Aorta (tissue), 5 donors: ENCODE results near the gene LRRC9. TPM values are rescaled to one million over a fixed set of nuclear protein-coding genes. Genes with fewer than 3 reads are reported as not detected.
A peak's percentile ranks its signal among the peaks of the same experiment; 100 is the strongest.

Source experiments
- ATAC-seq: fragments of 200-7000 bp; cut with Tn5 transposase; one replicate; pipeline ENCODE4 v1.9.1; 2022; ENCODE audit warnings: moderate library complexity; ENCODE audit not compliant: low FRiP score
- DNase-seq, 2 donors: peaks; one replicate each; pipeline ENCODE4 v3.0.0-alpha.2; 2020
- H3K27ac ChIP-seq, 2 donors: one replicate each; pipeline ENCODE4 v1.5.1; 2013; ENCODE audit warnings: low read length in 2 of 2, mild to moderate bottlenecking in 2 of 2, moderate library complexity in 2 of 2, control low read depth in 1 of 2, inconsistent platforms in 1 of 2, low read depth in 1 of 2
- H3K27me3 ChIP-seq, 2 donors: one replicate each; pipeline ENCODE4 v1.6.1; 2013; ENCODE audit warnings: control low read depth in 1 of 2, low read length in 1 of 2, mild to moderate bottlenecking in 1 of 2, moderate library complexity in 1 of 2; ENCODE audit not compliant: insufficient read depth in 2 of 2, control insufficient read depth in 1 of 2
- H3K36me3 ChIP-seq, 2 donors: one replicate each; pipeline ENCODE4 v1.6.1; 2013; ENCODE audit warnings: control low read depth in 1 of 2, low read length in 1 of 2, mild to moderate bottlenecking in 1 of 2; ENCODE audit not compliant: insufficient read depth in 2 of 2, control insufficient read depth in 1 of 2
- H3K4me1 ChIP-seq, 2 donors: one replicate each; pipeline ENCODE4 v1.6.1; 2013; ENCODE audit warnings: low read length in 2 of 2, control low read depth in 1 of 2, mild to moderate bottlenecking in 1 of 2, moderate library complexity in 1 of 2; ENCODE audit not compliant: insufficient read depth in 2 of 2, control insufficient read depth in 1 of 2
- H3K4me3 ChIP-seq, 2 donors: one replicate each; pipeline ENCODE4 v1.5.1; 2013; ENCODE audit warnings: low read length in 2 of 2, control low read depth in 1 of 2, mild to moderate bottlenecking in 1 of 2
- H3K9me3 ChIP-seq: one replicate; pipeline ENCODE4 v1.6.1; 2013; ENCODE audit warnings: mild to moderate bottlenecking, low read length; ENCODE audit not compliant: control insufficient read depth
- WGBS, 2 donors: extraction: QIAGEN DNeasy Blood & Tissue Kit; methylation state at CpG; one replicate each; pipeline ENCODE4 v1.1.7; 2013; 5-methylcytosine and 5-hydroxymethylcytosine counted together
- intact Hi-C, 2 donors: fragments of 100-400 bp; cut with DNase I; formaldehyde crosslinking; loops; one replicate each; pipeline versions ENCODE4 v1.14.2 to v1.15.0; 2022
- polyA plus RNA-seq, 2 donors: library from polyadenylated mRNA; stranded (reverse); fragments of 200-250 nt; gene quantifications; one replicate each; pipeline ENCODE4 v1.2.3, GENCODE V29; 2013
- total RNA-seq, 2 donors: library from RNA; stranded (reverse); fragmentation: NEBNext Ultra II Directional; extraction: Animal tissue kit (Norgen Biotek cat#: 25700); gene quantifications; one replicate each; pipeline ENCODE4 v1.2.1, GENCODE V29; 2021
- donor health status: healthy with polysubstance abuse.
- donor health status: Bipolar disorder and iron deficiency.
- donor health status: DM: no; HTN: no; CAD: no.
- donor health status: DM: no; HTN: no; CAD: no.
- donor health status: DM: yes; HTN: yes; CAD: no.

LRRC9 gene
- total and polyA plus RNA-seq, 4 donors, result not detected

DNA sequence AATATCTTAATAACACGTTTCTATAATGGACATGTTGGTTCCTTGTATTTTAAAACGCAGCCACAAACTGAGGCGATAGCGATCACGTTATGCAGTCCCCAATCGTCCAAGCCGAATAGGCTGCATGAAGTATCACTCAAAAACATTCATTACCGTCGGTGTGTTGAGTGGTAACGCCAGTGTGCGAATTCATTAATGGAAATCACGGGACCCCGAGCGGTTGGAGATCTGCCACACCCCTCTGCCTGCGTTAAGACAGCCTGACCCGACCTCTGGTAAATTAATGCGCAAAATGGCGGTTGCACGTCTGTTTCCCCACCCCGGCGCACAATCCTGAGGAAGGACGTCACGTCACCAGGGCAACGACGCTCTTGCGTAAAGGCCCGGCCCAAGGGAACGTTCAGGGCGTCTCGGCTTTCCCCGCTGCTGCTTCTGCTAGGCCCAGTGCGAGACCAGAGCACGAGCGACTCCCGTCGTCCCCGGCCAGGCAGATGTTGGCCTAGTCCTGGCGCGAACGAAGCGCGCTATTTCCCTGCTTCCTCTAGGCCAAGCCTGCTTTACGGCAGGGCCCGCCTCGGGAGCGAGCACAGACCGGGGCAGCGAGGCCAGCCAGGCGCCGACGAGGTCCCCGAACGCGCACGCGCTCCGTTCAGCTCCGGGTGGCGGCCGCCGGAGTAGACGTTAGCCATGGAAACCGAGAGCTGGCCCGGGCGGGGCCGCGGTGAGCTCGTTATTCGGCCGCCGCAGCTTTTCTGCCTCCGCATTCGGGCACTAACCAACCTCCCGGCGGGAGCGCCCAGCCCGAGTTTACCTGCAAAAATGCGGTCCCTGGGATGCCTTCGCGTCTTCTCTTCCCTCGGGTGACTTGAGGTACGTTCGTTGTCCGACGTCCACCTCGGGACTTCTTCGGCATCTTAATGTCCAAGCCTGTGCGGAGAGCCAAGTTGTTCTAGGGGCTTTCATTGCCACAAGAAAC lies 171.9 kb downstream of the LRRC9 start, which contains the start of gene PCNX4:
TSS of gene PCNX4 (plus strand) at position 374 of the 976 bp plus-strand sequence. CDS start 15,716 bp downstream, outside the sequence.
- intact Hi-C loops, result loop anchor here (1.0 to 5.0 kb wide), 3 partner anchors 73 to 157 kb away; partner anchors contain the start of genes DHRS7 (in 2 of the 2) and PPM1A (in 1 of the 2)
- ATAC-seq (peak; percentile 100), DNase-seq (peak; percentile 97 to 98)
- H3K27ac ChIP-seq, result peak within 1 kb of the TSS; percentile 6 to 49
- H3K36me3 ChIP-seq, result no peaks in the 10 kb centered on the region
- no peaks in the 10 kb centered on the region for H3K4me1 ChIP-seq
- no peaks in the 10 kb centered on the region for H3K27me3 ChIP-seq
- no peaks in the 10 kb centered on the region for H3K9me3 ChIP-seq
- 0 to 1% methylated on average over 88 of the region's 88 CpGs for WGBS, 2 donors
- peak within 1 kb of the TSS; percentile 46 to 92 for H3K4me3 ChIP-seq

DNA sequence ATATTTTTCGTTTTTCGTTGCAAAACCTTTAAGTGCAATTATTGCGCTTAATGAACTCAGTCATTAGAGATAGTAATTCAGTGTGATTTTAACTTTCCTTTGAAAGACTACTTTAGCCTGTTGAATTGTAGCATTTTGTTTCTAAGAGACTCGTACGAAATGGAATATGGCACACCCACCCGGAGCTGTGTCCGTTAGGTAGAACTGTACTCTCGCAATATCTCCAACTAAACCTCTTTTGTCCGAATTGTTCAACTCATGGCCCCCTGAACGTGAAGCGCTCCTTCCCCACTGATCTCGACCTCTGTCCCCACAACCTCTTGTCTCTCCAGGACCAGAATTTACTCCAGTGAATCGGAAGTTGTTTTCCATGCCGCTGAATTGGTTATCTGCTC lies 172.6 kb downstream of the LRRC9 start:
- DNase-seq (no peak), ATAC-seq (peak; percentile 38)
- no peaks in the 10 kb centered on the region for H3K4me1 ChIP-seq
- peak overlapping the region; percentile 6 to 31 for H3K27ac ChIP-seq
- no peaks in the 10 kb centered on the region for H3K9me3 ChIP-seq
- WGBS, 2 donors, result 0% methylated on average over 14 of the region's 14 CpGs
- H3K36me3 ChIP-seq, result no peaks in the 10 kb centered on the region
- H3K4me3 ChIP-seq, result peak overlapping the region; percentile 46 to 92
- H3K27me3 ChIP-seq, result no peaks in the 10 kb centered on the region
- intact Hi-C loops, result loop anchor here (1.0 to 5.0 kb wide), 2 partner anchors 73 to 75 kb away; partner anchors contain the start of gene DHRS7 (in 2 of the 2)

DNA sequence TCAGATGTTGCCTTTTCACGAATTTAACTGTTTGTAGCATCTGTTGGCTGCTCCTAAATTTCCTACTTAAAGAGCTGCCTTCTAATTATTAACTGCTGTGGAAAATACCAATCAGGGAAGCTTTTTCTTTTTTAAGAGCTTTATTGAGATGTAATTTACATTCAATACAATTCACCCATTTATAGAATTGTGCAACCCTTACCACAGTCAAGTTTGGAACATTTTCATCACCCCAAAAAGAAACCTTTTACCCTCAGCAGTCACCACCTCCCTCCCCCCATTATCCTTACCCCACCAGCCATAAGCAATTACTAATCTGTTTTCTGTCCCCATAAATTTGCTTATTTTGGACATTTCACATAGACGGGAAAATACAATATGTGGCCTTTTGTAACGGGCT lies 173.1 kb downstream of the LRRC9 start:
- WGBS, 2 donors, result 1 to 3% methylated on average over 3 of the region's 3 CpGs
- H3K27me3 ChIP-seq, result no peaks in the 10 kb centered on the region
- peak overlapping the region; percentile 46 to 92 for H3K4me3 ChIP-seq
- no peaks in the 10 kb centered on the region for H3K36me3 ChIP-seq
- H3K9me3 ChIP-seq, result no peaks in the 10 kb centered on the region
- intact Hi-C loops, result loop anchor here in 1 of 2 donors (5.0 kb wide), 1 partner anchor 74 kb away; the partner anchor contains the start of gene DHRS7
- no peak for DNase-seq
- ATAC-seq, result no peak
- no peaks in the 10 kb centered on the region for H3K4me1 ChIP-seq
- H3K27ac ChIP-seq, result peak overlapping the region; percentile 29 to 87

DNA sequence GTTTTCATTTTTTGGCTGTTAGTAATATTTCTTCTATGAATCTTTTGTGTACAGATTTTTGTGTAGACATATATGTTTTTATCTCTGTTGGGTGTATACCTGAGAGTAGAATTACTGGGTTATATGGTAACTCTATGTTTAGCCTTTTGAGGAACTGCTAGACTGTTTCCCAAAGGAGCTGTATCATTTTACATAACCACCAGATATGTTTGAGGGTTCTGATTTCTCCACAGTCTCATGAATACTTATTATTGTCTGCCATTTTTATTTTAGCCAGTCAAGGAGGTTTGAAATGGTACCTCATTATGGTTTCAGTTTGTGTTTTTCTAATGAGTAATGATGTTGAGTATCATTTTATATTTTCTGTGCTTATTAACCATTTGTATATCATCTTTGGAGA lies 173.7 kb downstream of the LRRC9 start:
- H3K27ac ChIP-seq, result no peak overlapping the region

DNA sequence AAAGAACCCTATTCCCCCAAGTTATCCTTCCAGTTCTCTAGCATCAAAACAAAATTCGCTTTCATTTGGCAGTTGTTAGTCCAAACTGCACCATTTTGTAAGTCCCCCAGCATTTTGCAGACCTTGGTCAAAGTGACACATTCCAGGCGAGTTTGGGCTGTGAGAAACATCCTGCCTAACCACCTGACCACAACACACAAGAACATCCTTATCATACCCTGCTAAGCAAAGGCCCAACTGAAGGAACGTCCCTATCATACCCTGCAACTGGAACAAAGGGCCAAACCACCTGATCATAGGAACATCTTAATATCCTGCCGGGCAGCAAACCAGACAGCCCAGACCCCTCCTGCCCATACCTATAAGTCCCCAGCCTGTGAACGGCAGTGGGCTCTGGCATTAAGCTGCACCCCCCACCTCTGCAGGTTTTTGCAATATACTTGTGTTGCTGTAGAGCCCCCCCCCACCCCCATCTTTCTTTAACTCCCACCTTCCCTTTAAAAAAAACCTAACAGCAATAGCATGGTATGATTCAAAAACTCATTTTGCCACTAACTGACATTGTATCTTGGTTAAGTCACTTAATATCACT lies 174.5 kb downstream of the LRRC9 start:
- Histone ChIP-seq H3K4me3 (no peak overlapping the region), H3K9me3 (no peaks in the 10 kb centered on the region), H3K36me3 (no peaks in the 10 kb centered on the region), H3K4me1 (no peaks in the 10 kb centered on the region), H3K27me3 (no peaks in the 10 kb centered on the region), H3K27ac (peak overlapping the region in 1 of 2 donors; percentile 32)
- ATAC-seq (no peak), DNase-seq (no peak)
- 56 to 66% methylated on average over 5 of the region's 5 CpGs for WGBS, 2 donors
- intact Hi-C loops, result loop anchor here in 1 of 2 donors (5.0 kb wide), 1 partner anchor 73 kb away; the partner anchor contains the start of gene DHRS7

More for the DNA sequence above, 173.7 kb downstream of the LRRC9 start:
- no peak for DNase-seq
- no peaks in the 10 kb centered on the region for H3K27me3 ChIP-seq
- no peaks in the 10 kb centered on the region for H3K4me1 ChIP-seq
- intact Hi-C loops, result loop anchor here in 1 of 2 donors (5.0 kb wide), 1 partner anchor 74 kb away; the partner anchor contains the start of gene DHRS7
- no peaks in the 10 kb centered on the region for H3K36me3 ChIP-seq
- no peak overlapping the region for H3K4me3 ChIP-seq
- ATAC-seq, result no peak
- no peaks in the 10 kb centered on the region for H3K9me3 ChIP-seq

DNA sequence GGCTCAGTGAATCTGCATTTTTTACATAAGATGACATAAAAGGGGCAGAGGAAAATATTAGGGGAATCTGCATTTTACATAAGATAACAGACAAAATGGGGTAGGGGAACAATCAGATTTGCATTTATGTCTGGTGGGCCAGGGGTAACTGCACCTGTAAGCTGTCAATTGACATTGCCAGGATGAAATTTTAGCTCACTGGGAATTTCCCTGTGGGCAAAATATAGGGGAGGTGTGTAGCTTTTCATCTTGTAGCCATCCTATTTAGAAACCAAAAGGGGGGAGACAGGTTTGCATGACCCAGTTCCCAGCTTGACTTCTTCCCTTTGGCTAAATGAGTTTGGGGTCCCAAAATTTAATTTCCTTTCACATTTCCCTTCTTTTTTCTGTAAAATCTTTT lies 175.3 kb downstream of the LRRC9 start:
- Histone ChIP-seq H3K4me3 (no peak overlapping the region), H3K4me1 (no peaks in the 10 kb centered on the region), H3K27ac (no peak overlapping the region), H3K9me3 (no peaks in the 10 kb centered on the region), H3K27me3 (no peaks in the 10 kb centered on the region), H3K36me3 (no peaks in the 10 kb centered on the region)
- DNase-seq, result no peak
- intact Hi-C loops, result no loop called here
- no peak for ATAC-seq

DNA sequence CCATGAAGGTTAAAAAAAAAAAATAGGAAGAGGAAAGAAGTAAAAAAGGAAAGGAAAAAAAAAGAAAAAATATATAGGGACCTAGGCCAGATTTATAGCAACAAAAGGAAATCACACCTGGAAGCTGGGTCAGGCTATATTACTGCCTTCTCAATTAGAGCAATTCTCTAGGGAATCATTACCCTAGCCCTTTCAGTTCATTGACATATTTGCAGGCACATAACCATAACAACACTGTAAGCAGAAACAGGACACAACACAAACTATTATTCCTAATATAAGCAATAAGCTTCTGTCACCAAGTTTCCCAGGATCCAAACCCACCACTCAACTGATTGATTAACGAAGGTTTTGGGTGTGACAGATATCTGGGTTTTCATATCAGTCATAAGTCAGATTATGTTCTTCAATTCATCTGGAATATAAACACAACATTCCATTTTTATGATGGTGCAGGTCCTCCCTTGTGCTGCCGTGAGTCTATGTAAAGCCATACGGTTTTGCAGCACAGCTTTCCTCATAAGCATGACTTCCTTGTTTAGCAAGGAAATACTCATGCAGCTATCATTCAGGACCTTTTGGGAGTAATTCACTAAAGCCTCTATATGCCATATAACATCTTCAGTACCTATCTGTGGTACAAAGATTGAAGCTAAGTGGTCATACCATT lies 176.0 kb downstream of the LRRC9 start:
- Histone ChIP-seq H3K4me1 (no peaks in the 10 kb centered on the region), H3K4me3 (no peak overlapping the region), H3K36me3 (no peaks in the 10 kb centered on the region), H3K9me3 (no peaks in the 10 kb centered on the region), H3K27ac (no peak overlapping the region), H3K27me3 (no peaks in the 10 kb centered on the region)
- ATAC-seq, result no peak
- intact Hi-C loops, result no loop called here
- 59 to 68% methylated on average over 3 of the region's 3 CpGs for WGBS, 2 donors
- no peak for DNase-seq

DNA sequence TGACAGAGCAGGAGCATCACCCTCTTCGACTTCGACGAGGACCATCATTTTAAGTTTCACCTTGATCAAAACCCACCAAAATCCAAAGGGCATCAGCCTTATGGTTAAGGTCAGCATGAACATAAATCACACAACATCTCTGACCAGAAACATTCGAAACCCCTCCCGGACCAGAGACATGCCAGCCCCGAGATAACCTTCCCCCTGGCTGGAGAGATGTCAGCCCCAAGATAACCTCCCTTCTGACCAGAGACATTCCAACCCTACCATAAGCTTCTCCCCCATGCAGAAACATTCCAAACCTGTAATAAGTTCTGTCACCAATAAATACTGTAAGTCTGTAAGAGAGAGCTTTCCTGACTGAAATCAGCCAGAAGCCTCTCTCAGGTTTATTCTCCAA lies 178.0 kb downstream of the LRRC9 start:
- H3K9me3 ChIP-seq, result no peaks in the 10 kb centered on the region
- no peak for ATAC-seq
- intact Hi-C loops, result no loop called here
- no peaks in the 10 kb centered on the region for H3K4me1 ChIP-seq
- no peak for DNase-seq
- WGBS, 2 donors, result 91% methylated on average over 6 of the region's 6 CpGs
- H3K27me3 ChIP-seq, result no peaks in the 10 kb centered on the region
- H3K4me3 ChIP-seq, result no peak overlapping the region
- no peaks in the 10 kb centered on the region for H3K36me3 ChIP-seq
- H3K27ac ChIP-seq, result no peak overlapping the region
